Cardiac muscle cell (in vitro differentiated cells and primary cell): ENCODE data around the gene IFI44. TPM values are rescaled to one million over a fixed set of nuclear protein-coding genes. Genes with fewer than 3 reads are reported as not detected.

Source experiments
- DNase-seq, 2 donors: peaks; one replicate each; pipeline versions ENCODE4 v3.0.0 to v3.0.0-alpha.2; 2010 to 2017; ENCODE audit warnings: low read depth in 1 of 2, low spot score in 1 of 2
- H3K27ac ChIP-seq: fragments of 200-600 bp; sonication (generic); 2 replicates; pipeline ENCODE4 v1.5.1; 2016
- H3K27me3 ChIP-seq: fragments of 200-600 bp; sonication (generic); 2 replicates; pipeline ENCODE4 v1.6.0; 2016; ENCODE audit warnings: control low read depth
- H3K36me3 ChIP-seq: fragments of 200-600 bp; sonication (generic); 2 replicates; pipeline ENCODE4 v1.5.1; 2016; ENCODE audit warnings: control low read depth
- H3K4me1 ChIP-seq: fragments of 200-600 bp; sonication (generic); 2 replicates; pipeline ENCODE4 v1.8.1; 2017; ENCODE audit warnings: low read depth, mild to moderate bottlenecking, mixed run types
- H3K4me3 ChIP-seq: fragments of 200-600 bp; sonication (generic); 2 replicates; pipeline ENCODE4 v1.5.1; 2016; ENCODE audit warnings: mild to moderate bottlenecking
- H3K9me3 ChIP-seq: fragments of 200-600 bp; sonication (generic); 2 replicates; pipeline ENCODE4 v1.5.1; 2017; ENCODE audit warnings: low read depth, mild to moderate bottlenecking, control low read depth
- polyA plus RNA-seq: library from polyadenylated mRNA; unstranded; fragments of >200 nt; fragmentation: Nextera tagmentation; extraction: Ambion mirVana; gene quantifications from 2 replicates; pipeline ENCODE4 v1.2.1, GENCODE V29; 2016
- total RNA-seq: library from RNA; depleted of rRNA; stranded (reverse); fragments of >200 nt; gene quantifications from 2 replicates; pipeline ENCODE4 v1.2.3, GENCODE V29; 2016
- TF ChIP-seq, protein P1 (sequence below): IDR thresholded peaks from 2 replicates; pipeline ENCODE4 v1.5.1; 2012; ENCODE audit warnings: low read depth, mild to moderate bottlenecking, low read length

The IFI44 gene
- total and polyA plus RNA-seq, 2 experiments from 2014 or later, result not detected

DNA sequence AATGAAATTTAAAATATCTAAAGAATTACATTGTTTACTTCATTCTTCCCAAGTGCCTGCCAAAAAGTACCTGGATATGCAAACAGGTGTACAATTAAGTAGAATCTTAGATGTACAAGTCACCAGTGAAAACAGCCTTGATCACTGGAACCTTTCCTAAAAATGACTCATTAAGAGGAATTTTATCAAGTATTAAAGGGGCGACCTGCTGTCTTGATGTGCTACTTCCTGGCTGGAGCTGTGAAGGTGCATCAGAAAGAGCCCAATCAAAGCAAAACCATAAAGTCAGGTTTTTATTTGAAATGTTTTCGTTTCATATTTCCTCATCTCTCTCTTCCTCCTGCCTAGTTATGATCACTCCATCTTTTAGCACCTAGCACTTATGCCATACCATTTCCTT, 33.4 kb downstream of the IFI44 start:
- TF ChIP-seq, protein P1, sequence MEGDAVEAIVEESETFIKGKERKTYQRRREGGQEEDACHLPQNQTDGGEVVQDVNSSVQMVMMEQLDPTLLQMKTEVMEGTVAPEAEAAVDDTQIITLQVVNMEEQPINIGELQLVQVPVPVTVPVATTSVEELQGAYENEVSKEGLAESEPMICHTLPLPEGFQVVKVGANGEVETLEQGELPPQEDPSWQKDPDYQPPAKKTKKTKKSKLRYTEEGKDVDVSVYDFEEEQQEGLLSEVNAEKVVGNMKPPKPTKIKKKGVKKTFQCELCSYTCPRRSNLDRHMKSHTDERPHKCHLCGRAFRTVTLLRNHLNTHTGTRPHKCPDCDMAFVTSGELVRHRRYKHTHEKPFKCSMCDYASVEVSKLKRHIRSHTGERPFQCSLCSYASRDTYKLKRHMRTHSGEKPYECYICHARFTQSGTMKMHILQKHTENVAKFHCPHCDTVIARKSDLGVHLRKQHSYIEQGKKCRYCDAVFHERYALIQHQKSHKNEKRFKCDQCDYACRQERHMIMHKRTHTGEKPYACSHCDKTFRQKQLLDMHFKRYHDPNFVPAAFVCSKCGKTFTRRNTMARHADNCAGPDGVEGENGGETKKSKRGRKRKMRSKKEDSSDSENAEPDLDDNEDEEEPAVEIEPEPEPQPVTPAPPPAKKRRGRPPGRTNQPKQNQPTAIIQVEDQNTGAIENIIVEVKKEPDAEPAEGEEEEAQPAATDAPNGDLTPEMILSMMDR, result no peak
- no peak for DNase-seq
- no peaks in the 10 kb centered on the region for H3K36me3 ChIP-seq
- H3K4me1 ChIP-seq, result no peaks in the 10 kb centered on the region
- H3K4me3 ChIP-seq, result no peak overlapping the region
- H3K27ac ChIP-seq, result no peak overlapping the region
- H3K9me3 ChIP-seq, result no peaks in the 10 kb centered on the region
- H3K27me3 ChIP-seq, result no peaks in the 10 kb centered on the region

DNA sequence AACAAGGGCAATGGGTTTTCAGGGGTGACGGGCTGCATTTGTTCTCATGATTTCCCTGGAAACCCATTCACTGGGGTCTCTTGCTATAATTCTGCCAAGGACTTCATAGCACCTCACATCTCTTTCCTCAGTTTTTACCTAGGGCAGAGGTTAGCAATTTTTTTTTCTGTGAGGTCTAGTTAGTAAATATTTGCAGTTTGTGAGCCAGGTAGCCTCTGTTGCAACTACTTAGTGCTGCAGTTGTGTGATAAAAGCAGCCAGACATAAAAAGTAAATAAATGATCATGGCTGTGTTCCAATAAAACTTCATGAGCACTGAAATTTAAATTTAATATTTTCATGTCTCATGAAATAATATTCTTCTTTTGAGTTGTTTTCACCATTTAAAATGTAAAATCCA, 37.7 kb downstream of the IFI44 start:
- no peaks in the 10 kb centered on the region for H3K36me3 ChIP-seq
- TF ChIP-seq, protein P1, result no peak
- H3K27ac ChIP-seq, result no peak overlapping the region
- no peaks in the 10 kb centered on the region for H3K4me1 ChIP-seq
- no peaks in the 10 kb centered on the region for H3K27me3 ChIP-seq
- H3K4me3 ChIP-seq, result no peak overlapping the region
- H3K9me3 ChIP-seq, result no peaks in the 10 kb centered on the region
- DNase-seq, result no peak

DNA sequence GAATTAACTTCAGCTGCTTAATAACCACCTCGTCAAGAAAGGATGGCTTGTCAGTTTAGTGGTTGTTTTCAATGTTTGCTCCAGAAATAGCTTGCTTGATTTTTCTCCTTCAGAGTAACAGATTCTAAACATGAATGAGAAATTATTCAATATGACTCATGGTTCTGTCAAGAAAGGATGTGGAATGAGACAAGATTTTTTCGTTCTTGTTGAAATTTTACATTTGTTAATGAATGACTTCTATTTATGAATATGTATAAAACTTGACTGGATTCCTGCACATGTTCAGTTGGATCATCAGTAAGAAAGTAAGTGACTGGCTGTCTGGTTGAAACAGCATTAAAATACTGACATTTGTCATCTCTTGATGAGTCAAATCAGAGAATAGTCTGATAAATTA, 38.3 kb downstream of the IFI44 start:
- H3K9me3 ChIP-seq, result no peaks in the 10 kb centered on the region
- no peaks in the 10 kb centered on the region for H3K27me3 ChIP-seq
- TF ChIP-seq, protein P1, result no peak
- H3K27ac ChIP-seq, result no peak overlapping the region
- H3K4me3 ChIP-seq, result no peak overlapping the region
- H3K4me1 ChIP-seq, result no peaks in the 10 kb centered on the region
- no peaks in the 10 kb centered on the region for H3K36me3 ChIP-seq
- no peak for DNase-seq

DNA sequence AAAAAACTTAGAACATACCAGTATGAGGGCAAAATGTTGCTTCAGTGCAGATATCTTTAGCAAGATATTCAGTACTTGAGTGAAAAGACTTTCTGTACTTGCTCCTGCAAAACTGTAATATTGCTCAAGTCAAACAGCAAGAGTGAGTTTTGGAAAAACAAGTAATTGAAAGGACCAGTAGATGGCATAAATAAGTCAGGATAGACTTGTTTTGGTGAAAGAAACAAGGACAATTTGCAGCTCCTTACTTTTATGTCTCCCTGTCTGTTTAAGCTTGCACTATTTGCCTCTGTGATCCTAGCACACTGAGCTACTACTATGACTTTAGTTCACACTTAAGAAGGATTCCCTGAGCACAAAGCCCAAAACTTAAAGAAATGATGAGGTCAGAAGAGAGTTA, 39.1 kb downstream of the IFI44 start:
- TF ChIP-seq, protein P1, result peak; percentile 35
- DNase-seq, result peak in 1 of 2 donors; percentile 77
- Histone ChIP-seq H3K9me3 (no peaks in the 10 kb centered on the region), H3K4me1 (no peaks in the 10 kb centered on the region), H3K36me3 (no peaks in the 10 kb centered on the region), H3K27me3 (no peaks in the 10 kb centered on the region), H3K4me3 (no peak overlapping the region), H3K27ac (no peak overlapping the region)

DNA sequence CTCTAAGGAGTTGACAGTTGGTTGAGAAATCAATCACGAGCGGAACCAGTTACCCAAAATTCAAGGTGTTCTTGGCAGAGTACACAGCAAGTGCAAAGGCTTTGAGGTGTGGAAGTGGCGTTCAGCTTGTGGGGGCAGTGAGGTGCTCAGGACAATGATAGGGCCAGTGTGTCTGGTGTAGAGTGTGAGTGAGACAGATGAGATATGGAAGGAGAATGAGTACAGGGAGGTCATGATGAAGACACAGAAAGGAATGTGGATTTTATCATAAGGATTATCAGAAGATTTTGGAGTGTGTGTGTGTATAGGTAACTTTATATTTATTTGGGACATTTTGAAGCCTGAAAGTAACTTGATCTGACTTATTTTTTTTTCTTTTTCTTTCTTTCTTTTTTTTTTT, 40.9 kb downstream of the IFI44 start:
- H3K9me3 ChIP-seq, result no peaks in the 10 kb centered on the region
- DNase-seq, result no peak
- TF ChIP-seq, protein P1, result no peak
- no peak overlapping the region for H3K27ac ChIP-seq
- H3K36me3 ChIP-seq, result no peaks in the 10 kb centered on the region
- H3K27me3 ChIP-seq, result no peaks in the 10 kb centered on the region
- H3K4me1 ChIP-seq, result no peaks in the 10 kb centered on the region
- no peak overlapping the region for H3K4me3 ChIP-seq
